Glomerular visceral epithelial cell (primary cell): ENCODE data around the gene ICOS.
"Not testable (repeated sequence)": the region's sequence is repeated elsewhere in the genome, so short reads cannot be mapped to it uniquely, and the experiment has no call there.

ENCODE experiments used
- DNase-seq: peaks from one replicate; pipeline ENCODE4 v3.0.0-alpha.2; 2016; ENCODE audit errors: extremely low spot score

Gene ICOS

GRCh38 chr2:203975912-203976311 is 39.3 kb downstream of the ICOS start:
- no peak for DNase-seq

DNA sequence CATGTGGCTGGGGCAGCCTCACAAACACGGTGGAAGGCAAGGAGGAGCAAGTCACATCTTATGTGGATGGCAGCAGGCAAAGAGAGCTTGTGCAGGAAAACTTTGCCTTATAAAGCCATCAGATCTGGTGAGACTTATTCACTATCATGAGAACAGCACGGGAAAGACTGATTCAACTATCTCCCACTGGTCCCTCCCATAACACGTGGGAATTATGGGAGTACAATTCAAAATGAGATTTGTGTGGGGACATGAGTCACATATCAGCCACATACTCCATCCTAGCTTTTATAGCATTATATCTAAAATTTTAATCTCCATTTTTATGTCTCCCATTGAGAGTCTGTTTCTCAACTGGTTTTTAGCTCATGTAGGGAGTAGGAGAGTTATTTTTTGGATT is 45.7 kb downstream of the ICOS start:
- no peak for DNase-seq

GRCh38 chr2:203983064-203983715 is 46.6 kb downstream of the ICOS start:
- DNase-seq: no peak

DNA sequence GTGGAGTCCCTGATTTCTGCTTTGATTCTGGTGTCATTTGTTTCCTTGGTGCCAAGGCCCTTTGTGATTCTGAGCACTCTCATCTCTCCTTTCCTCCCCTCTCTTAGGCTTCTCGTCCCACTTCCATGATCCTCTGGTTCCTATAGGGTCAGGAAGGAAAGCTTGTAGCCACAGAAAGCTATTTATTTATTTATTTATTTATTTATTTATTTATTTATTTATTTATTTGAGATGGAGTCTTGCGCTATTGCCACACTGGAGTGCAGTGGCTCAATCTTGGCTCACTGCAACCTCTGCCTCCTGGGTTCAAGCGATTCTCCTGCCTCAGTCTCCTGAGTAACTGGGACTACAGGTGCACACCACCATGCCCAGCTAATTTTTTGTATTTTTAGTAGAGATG is 49.4 kb downstream of the ICOS start:
- DNase-seq: not testable (repeated sequence)

- no peak for DNase-seq
These were observed 51.4 kb downstream of the ICOS start for GRCh38 chr2:203987959-203988358.

GRCh38 chr2:203988500-203989260 is 52.1 kb downstream of the ICOS start:
- DNase-seq: no peak

GRCh38 chr2:203989521-203989920 is 53.0 kb downstream of the ICOS start:
- no peak for DNase-seq

DNA sequence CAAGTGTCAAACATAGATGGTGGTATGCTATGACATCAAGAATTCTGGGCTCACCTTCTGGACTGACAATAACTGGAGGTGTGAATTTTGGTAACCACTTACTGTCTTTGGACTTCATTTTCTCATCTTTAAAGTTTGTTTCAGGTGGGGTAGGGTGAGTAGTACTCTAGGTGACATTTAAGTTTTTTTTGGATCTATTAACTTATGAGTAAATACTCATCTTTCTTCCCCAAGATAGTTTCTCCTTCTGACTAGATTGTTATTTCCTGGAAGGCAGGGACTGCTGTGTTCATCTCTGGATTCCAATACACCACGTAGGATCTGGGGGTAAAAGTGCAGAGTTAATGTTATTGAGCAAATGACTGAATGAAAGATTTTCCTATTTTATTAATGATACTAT is 55.9 kb downstream of the ICOS start:
- DNase-seq: no peak

GRCh38 chr2:203993011-203993410 is 56.4 kb downstream of the ICOS start:
- no peak for DNase-seq

DNA sequence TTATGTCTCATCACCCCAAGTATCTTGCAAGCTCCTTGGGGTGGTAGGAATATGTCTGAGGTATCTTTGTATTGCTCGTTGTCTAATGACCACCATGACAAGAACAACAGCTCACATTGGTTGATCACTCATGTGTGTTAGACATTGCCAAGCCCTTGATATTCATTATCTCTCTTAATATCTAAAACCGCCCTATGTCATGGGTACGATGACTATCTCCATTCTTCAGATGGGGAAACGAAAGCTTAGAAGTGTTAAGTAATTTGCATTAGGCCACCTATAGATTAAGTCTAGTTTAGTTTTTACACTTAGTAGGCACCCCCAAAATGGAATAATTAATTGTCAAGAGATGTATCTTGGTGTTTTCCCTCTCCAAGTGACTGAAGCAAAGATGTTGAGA is 57.0 kb downstream of the ICOS start:
- no peak for DNase-seq

- no peak for DNase-seq
These were observed 58.2 kb downstream of the ICOS start for GRCh38 chr2:203994735-203995134.

DNA sequence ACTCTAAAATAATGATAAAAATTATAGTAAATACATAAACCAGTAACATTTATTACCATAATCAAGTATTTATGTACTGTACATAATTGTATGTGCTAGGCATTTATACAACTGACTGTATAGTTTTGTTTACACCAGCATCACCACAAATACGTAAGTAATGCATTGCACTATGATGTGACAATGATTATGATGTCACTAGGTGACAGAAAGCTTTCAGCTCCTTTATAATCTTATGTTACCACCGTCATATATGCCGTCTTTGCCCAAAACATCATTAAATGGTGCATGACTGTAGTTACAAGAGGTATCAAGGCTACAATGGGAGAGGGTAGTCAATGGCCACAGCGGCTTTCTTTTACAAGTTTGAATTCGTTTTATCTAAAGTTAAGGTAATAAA is 60.1 kb downstream of the ICOS start:
- no peak for DNase-seq

- no peak for DNase-seq
These were observed 60.9 kb downstream of the ICOS start for GRCh38 chr2:203997481-203997880.

DNA sequence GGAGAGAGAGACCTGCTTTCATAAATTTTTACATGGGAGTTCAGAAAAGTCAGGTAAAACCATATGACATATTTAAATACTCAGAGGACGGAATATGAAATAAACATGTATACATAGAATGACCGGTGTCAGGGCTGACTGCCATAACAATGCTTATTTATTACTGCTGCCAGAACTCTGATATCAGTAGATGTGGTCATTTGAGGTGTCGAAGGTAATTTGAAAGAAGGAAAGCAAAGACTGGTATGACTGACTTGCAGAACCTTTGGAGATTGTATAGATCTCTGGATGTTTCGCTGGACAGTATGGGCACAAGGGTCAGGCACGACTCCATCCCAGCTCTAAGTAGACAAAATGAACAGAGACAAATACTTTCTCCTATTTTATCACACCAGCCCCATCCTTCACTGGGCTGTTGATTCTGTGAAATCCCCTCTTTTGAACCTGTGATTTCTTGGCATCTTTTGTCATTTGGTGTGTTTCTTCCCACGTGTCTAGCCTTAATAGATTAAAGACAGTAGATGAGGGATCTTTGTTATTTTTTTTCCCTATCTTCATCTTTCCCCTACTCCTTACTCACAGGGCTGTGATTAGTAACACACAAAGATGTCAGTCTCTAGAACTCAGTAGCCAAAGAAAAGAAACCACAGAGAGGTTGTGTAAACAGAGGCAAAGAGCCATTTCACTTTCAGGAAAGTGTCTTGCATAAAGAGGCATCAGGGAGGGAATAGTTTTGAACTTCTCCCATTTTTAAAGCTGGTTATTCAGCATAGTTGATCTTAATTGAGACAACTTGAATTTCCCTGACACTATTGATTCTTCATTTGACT is 61.6 kb downstream of the ICOS start:
- no peak for DNase-seq

DNA sequence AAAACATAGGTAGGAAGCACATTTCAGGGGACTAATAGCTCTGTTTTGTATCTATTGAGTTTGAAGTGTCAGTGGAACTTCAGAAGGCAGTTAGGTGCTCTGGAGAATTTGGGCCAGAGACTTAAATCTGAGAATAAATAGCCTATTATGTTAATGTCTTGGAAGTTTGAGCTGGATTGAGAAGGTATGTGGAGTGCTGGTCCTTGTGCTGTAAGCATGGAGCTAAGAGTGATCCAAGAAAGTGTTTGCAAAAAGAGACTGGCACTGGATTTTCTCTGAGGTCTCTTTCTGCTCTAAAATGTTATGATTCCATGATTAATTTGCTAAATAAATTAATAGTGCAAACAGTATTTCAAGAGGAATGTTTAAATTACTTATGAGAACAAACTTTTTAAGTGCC is 63.3 kb downstream of the ICOS start:
- no peak for DNase-seq

DNA sequence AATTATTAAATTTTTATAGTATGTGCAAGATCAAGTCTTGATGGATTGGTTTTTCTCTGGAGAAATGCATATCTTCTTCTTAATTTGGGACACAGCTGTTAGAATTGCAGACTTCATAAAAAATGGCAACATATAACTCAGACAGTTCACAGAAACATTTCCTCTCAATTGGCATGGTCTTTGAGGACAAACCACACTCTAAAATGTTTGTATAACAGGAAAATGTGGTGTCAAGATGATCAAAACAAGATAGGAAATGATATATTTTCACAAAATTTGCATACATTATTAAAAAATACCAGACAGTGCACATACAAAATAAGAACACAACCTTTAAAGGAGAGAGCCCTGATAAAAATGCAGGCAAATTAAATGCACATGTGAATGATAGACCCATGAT is 63.9 kb downstream of the ICOS start:
- no peak for DNase-seq

- DNase-seq: no peak
These were observed 66.9 kb downstream of the ICOS start for GRCh38 chr2:204003276-204003990.

DNA sequence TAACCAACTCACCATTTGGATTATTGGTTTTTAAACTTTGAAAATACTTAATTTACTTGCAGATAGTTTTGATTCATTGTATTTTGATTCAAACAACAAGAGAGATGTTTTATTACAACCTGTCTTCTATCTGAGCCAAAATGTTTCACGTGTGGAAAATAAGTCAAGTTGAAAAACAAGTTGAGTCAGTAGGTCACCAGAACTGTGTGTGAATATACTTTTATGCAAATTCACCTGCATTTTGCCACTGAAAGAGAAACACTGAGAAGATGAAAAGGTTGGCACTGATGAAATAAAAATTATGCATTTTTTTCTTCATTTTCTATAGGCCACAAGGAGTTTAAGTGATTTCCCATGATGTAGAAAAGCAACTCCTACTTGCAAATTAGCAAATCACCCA is 68.3 kb downstream of the ICOS start:
- no peak for DNase-seq

- no peak for DNase-seq
These were observed 69.6 kb downstream of the ICOS start for GRCh38 chr2:204005940-204006721.

GRCh38 chr2:204008352-204008751 is 71.8 kb downstream of the ICOS start:
- no peak for DNase-seq
